Mucosa of descending colon (tissue), 3 donors: ENCODE data around the gene CDKN2A. TPM values are rescaled to one million over a fixed set of nuclear protein-coding genes. Genes with fewer than 3 reads are reported as not detected.

ENCODE experiments used
- ATAC-seq: fragments of 200-7000 bp; cut with Tn5 transposase; one replicate; pipeline ENCODE4 v1.9.1; 2020; ENCODE audit warnings: mild to moderate bottlenecking, moderate library complexity
- DNase-seq, 3 donors: peaks; one replicate each; pipeline ENCODE4 v3.0.0-alpha.2; 2020
- H3K36me3 ChIP-seq: fragments of 200-600 bp; one replicate; pipeline ENCODE4 v1.8.0; 2021; ENCODE audit warnings: low read depth, mild to moderate bottlenecking
- H3K4me1 ChIP-seq: fragments of 200-600 bp; one replicate; pipeline ENCODE4 v1.8.0; 2021; ENCODE audit warnings: low read depth, mild to moderate bottlenecking
- H3K4me3 ChIP-seq: fragments of 200-600 bp; one replicate; pipeline ENCODE4 v1.8.0; 2021; ENCODE audit warnings: mild to moderate bottlenecking
- H3K9me3 ChIP-seq: fragments of 200-600 bp; one replicate; pipeline ENCODE4 v1.8.0; 2021; ENCODE audit warnings: mild to moderate bottlenecking
- intact Hi-C, 2 donors: fragments of 100-400 bp; cut with DNase I in 1 of 2; cut with micrococcal nuclease in 1 of 2; formaldehyde crosslinking; loops; one replicate each; pipeline versions ENCODE4 v1.11.0 to v1.11.1; 2022; cut with DNase I, micrococcal nuclease
- long read RNA-seq, 2 donors: library from polyadenylated mRNA; unstranded; transcript quantifications; one replicate each; pipeline ENCODE4 v2.0.0, GENCODE V29; 2019 to 2021
- total RNA-seq, 3 donors: library from RNA; stranded (reverse); fragmentation: NEBNext Ultra II Directional in 2 of 3; extraction: Animal tissue kit (Norgen Biotek cat#: 25700) in 2 of 3; gene quantifications; one replicate each; pipeline versions ENCODE4 v1.2.1 to v1.2.4, GENCODE V29; 2021 to 2023
- TF ChIP-seq, protein P1 (sequence below): fragments of 200-600 bp; IDR thresholded peaks from one replicate; pipeline ENCODE4 v1.8.0; 2022; ENCODE audit warnings: antibody characterized with exemption, mild to moderate bottlenecking
- donor health status: DM: no; HTN: no; CAD: no; lungs with moderate emphysema.
- donor health status: DM: no; HTN: no; CAD: no.
- donor health status: DM: no; HTN: yes; CAD: no.

The CDKN2A gene
- 1 to 10 TPM; 1.0 to 3.6 (median 1.2) TPM for total RNA-seq
- long read RNA-seq, donor 1, result 0 reads
- long read RNA-seq, donor 2, partial matches to known transcripts, result 0 of 3 reads
- long read RNA-seq, donor 2, other reads (novel, unspliced or antisense), result 0 of 3 reads

GRCh38 chr9:21993893-21994555 lies at the start of gene CDKN2A:
TSS of gene CDKN2A (minus strand) at chr9:21994392.
- H3K36me3 ChIP-seq, result no peaks in the 10 kb centered on the region
- DNase-seq (peak; percentile 49 to 78 (median 71)), ATAC-seq (peak; percentile 72)
- no peaks in the 10 kb centered on the region for H3K9me3 ChIP-seq
- peaks cover 5% of the 10 kb centered on the region for H3K4me1 ChIP-seq
- intact Hi-C loops, result no loop called here
- H3K4me3 ChIP-seq, result peak within 1 kb of the TSS; percentile 45
- TF ChIP-seq, protein P1, sequence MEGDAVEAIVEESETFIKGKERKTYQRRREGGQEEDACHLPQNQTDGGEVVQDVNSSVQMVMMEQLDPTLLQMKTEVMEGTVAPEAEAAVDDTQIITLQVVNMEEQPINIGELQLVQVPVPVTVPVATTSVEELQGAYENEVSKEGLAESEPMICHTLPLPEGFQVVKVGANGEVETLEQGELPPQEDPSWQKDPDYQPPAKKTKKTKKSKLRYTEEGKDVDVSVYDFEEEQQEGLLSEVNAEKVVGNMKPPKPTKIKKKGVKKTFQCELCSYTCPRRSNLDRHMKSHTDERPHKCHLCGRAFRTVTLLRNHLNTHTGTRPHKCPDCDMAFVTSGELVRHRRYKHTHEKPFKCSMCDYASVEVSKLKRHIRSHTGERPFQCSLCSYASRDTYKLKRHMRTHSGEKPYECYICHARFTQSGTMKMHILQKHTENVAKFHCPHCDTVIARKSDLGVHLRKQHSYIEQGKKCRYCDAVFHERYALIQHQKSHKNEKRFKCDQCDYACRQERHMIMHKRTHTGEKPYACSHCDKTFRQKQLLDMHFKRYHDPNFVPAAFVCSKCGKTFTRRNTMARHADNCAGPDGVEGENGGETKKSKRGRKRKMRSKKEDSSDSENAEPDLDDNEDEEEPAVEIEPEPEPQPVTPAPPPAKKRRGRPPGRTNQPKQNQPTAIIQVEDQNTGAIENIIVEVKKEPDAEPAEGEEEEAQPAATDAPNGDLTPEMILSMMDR, result no peak

DNA sequence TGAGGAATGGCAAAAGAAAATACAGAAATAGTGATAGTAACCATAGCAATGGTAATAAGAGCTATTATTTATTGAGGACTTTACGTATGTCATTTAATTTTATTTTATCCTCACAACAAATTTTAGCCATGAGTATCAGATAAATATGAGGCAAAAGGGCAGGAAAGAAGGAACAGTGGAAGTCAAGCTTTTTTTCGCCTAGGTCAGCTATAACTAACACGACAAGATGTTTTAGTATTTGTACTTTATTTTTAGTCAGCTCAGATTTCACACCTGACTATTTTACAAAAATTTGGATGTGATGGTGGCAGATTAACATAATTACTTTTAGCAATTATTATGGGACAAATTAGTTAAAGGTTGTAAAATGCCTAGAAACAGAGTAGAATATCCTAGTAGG lies 49.7 kb upstream of the CDKN2A start:
- no peak for DNase-seq
- TF ChIP-seq, protein P1, result no peak
- no peak for ATAC-seq
- intact Hi-C loops, result loop anchor here in 1 of 2 donors (5.0 kb wide), 1 partner anchor 73 kb away; no protein-coding TSS in a partner anchor
- H3K4me1 ChIP-seq, result peaks cover 5% of the 10 kb centered on the region
- H3K4me3 ChIP-seq, result no peak overlapping the region
- no peaks in the 10 kb centered on the region for H3K9me3 ChIP-seq
- H3K36me3 ChIP-seq, result no peaks in the 10 kb centered on the region

- peaks cover 16% of the 10 kb centered on the region for H3K4me1 ChIP-seq
- H3K36me3 ChIP-seq, result no peaks in the 10 kb centered on the region
- TF ChIP-seq, protein P1, result no peak
- no peaks in the 10 kb centered on the region for H3K9me3 ChIP-seq
- no peak overlapping the region for H3K4me3 ChIP-seq
- ATAC-seq, result peak; percentile 93
- intact Hi-C loops, result loop anchor here in 1 of 2 donors (5.0 kb wide), 1 partner anchor 76 kb away; no protein-coding TSS in a partner anchor
- DNase-seq, result peak in 2 of 3 donors; percentile 52 to 91
Measured at GRCh38 chr9:22041775-22042174, 47.6 kb upstream of the CDKN2A start.

DNA sequence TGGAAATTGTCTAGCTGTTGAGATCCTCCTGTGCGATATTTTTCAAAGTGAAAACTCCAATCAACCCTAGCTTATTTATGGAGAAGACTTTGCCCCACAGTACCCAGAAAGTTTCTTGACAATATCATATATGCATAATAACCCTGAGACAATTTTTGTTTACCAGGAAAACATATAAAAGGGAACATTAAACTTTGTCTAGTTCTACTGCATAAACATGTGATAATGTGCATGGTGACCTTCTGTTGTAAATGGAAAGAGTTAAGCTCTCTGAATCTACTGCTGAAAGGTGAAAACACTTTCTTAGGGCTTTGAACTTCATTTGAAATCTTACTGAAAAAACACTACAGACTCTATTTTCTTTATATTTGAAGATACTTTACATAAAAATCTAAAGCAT lies 47.2 kb upstream of the CDKN2A start:
- no peak overlapping the region for H3K4me3 ChIP-seq
- DNase-seq, result no peak
- H3K4me1 ChIP-seq, result peaks cover 16% of the 10 kb centered on the region
- intact Hi-C loops, result loop anchor here in 1 of 2 donors (5.0 kb wide), 1 partner anchor 76 kb away; no protein-coding TSS in a partner anchor
- TF ChIP-seq, protein P1, result no peak
- peak; percentile 67 for ATAC-seq
- no peaks in the 10 kb centered on the region for H3K36me3 ChIP-seq
- no peaks in the 10 kb centered on the region for H3K9me3 ChIP-seq

DNA sequence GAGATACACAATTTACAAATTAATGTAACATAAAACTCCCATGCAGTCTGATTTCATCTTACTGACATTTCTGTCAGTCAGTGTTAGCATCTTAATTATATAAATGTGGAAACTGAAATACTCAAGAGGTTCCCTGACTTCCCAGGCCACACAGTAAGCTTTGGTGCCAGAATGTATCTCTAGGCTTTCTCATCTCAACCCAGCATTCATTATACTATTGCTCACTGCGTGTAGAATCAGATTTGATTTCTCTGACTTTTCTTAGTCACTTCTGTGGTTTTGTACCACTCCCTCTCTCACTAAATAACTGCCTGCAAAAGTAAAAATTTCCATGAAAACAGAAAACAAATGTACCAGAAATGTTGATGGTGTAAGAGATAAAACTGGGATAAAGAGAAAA lies 46.6 kb upstream of the CDKN2A start:
- intact Hi-C loops, result loop anchor here in 1 of 2 donors (5.0 kb wide), 1 partner anchor 77 kb away; no protein-coding TSS in a partner anchor
- no peak for ATAC-seq
- Histone ChIP-seq H3K9me3 (no peaks in the 10 kb centered on the region), H3K4me1 (peaks cover 16% of the 10 kb centered on the region), H3K36me3 (no peaks in the 10 kb centered on the region), H3K4me3 (no peak overlapping the region)
- no peak for DNase-seq
- TF ChIP-seq, protein P1, result no peak
